Left renal cortex interstitium (tissue), 4 donors: ENCODE results near the gene POU3F3. TPM values are rescaled to one million over a fixed set of nuclear protein-coding genes. Genes with fewer than 3 reads are reported as not detected.

Source experiments
- DNase-seq, 4 donors: peaks; one replicate each; pipeline ENCODE4 v3.0.0-alpha.2; 2013; ENCODE audit warnings: low read depth in 4 of 4, low spot score in 2 of 4, missing footprints in 1 of 4
- polyA plus RNA-seq, 4 donors: library from polyadenylated mRNA; unstranded; fragments of 120-200 nt; gene quantifications; one replicate each; pipeline ENCODE4 v1.2.1, GENCODE V29; 2013; ENCODE audit not compliant: insufficient read length in 4 of 4

The POU3F3 gene
- polyA plus RNA-seq, 4 donors = 85.2 to 106 (median 102) TPM

GRCh38 chr2:104901037-104901881 is 47.3 kb downstream of the POU3F3 start:
- peak; percentile 30 to 59 (median 44) for DNase-seq

GRCh38 chr2:104902317-104902716 is 48.4 kb downstream of the POU3F3 start:
- DNase-seq = no peak

Other genes starting within 250 kb of the POU3F3 start
- gene MRPS9, start 184.0 kb downstream of the POU3F3 start, polyA plus RNA-seq = 10 to 100 TPM; 51.7 to 55.0 (median 52.8) TPM